ENCODE data around the gene ABHD16A.

The ABHD16A gene

DNA sequence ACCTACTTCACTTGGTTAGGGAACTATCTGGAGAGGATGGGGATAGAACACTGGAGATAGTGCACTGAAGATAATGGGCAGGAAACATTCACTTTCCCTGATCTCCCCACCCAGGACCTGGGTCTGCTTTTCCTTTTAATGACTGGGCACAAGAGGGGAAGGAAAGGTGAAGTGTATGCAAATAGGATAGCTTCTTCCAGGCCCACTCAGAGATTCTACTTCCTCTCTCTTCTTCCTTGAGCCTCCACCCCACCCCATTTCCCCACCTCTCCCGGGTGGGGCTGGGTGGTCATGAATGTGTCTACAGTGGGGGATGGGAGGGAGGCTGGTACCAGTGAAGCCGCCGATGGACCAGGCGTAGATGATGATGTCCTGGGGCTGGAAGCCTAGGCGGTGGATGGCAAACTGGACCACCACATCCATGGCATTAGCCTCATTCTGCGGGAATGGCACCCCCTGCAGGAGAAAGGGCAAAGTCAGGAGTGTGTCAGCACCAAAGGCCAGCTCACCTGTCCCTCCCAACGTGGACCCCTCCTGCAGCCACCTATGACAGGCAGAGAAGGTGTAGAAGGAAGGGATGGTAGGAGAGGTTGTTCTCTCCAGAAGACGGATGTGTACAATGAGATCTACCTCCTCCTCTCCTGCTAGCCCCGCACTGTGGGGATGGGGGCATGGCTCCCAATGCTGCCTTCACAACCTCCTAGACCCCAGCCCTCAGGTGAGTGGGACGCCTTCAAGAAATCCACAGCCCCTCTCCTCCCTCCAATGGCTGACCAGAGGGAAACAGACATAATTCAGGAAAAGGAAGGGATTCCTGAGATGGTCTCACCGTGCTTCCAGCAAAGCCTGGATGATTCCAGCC lies 13.6 kb downstream of the ABHD16A start:
- Histone ChIP-seq H3K4me1 (no peaks in the 10 kb centered on the region), H3K27me3 (no peaks in the 10 kb centered on the region), H3K4me3 (ENCODE audit: low read depth, low read length) (no peak overlapping the region), H3K9me3 (no peaks in the 10 kb centered on the region), H3K36me3 (no peaks in the 10 kb centered on the region)
- peak; percentile 24 for DNase-seq
- TF ChIP-seq, protein P1, sequence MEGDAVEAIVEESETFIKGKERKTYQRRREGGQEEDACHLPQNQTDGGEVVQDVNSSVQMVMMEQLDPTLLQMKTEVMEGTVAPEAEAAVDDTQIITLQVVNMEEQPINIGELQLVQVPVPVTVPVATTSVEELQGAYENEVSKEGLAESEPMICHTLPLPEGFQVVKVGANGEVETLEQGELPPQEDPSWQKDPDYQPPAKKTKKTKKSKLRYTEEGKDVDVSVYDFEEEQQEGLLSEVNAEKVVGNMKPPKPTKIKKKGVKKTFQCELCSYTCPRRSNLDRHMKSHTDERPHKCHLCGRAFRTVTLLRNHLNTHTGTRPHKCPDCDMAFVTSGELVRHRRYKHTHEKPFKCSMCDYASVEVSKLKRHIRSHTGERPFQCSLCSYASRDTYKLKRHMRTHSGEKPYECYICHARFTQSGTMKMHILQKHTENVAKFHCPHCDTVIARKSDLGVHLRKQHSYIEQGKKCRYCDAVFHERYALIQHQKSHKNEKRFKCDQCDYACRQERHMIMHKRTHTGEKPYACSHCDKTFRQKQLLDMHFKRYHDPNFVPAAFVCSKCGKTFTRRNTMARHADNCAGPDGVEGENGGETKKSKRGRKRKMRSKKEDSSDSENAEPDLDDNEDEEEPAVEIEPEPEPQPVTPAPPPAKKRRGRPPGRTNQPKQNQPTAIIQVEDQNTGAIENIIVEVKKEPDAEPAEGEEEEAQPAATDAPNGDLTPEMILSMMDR (IDR thresholded peaks at IDR 0.05; ENCODE audit: low read depth, low read length): peak; percentile 51

DNA sequence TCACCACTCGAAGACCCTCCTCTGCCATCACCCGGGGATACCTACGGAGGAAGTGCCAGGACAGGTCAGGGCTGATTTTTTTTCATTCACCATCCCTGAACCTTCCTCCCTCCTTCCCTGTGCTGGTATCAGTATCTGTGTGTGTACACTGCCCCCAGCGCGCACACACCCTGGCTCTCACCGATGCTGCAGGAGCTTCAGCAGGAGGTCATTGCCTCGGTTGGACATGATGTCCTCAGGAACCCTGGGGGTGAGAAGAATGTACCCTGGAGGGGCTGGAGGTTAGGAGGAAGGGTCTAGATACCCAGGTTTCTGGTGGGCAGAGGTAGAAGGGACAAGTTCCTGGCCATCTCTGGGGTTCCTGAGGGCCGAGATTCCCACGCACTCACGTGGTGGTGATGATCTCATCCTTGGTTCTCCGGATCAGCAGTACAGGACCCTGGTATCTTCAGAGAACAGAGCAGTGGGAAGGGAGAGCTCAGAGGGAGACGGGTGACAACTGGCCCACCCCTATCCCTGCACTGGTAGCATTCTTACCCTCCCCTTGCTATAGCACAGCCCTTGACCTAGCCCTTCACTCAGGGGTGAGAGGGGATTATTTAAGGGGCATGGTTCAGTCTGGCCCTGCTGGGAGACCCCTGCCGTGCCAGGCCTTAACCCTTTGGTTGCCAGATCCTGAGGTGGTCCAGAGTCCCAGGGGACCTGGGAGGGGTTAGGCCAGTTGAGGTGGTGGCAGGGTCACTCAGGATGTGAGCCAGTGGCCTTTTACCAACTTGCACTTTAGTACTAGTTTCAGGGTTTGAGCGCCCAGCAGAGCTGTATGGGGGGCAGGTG lies 15.0 kb downstream of the ABHD16A start:
- H3K4me1 ChIP-seq: no peaks in the 10 kb centered on the region

DNA sequence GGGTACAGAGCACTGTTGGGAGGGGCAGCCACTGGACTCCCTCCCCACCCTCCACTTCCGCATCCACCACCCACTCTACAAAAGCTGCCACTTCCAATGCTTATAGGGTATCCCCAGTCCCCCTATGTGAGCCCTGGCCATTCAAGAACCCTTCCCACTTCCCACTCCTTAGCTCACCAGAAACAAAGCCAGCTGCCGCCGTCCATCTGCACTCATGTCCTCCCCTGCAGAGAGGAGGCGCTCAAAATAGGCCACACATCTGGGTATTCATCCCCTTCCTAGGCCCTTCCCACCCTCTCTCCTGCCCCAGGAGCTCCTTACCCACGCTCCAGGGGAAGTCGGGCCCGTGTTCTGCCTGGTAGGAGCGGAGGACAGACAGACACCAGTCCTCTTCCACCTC lies 15.8 kb downstream of the ABHD16A start:
- no peaks in the 10 kb centered on the region for H3K36me3 ChIP-seq
- no peaks in the 10 kb centered on the region for H3K27me3 ChIP-seq
- H3K4me3 ChIP-seq (ENCODE audit: low read depth, low read length): no peak overlapping the region
- no peaks in the 10 kb centered on the region for H3K9me3 ChIP-seq
- DNase-seq: no peak
- no peaks in the 10 kb centered on the region for H3K4me1 ChIP-seq
- TF ChIP-seq, protein P1 (IDR thresholded peaks at IDR 0.05; ENCODE audit: low read depth, low read length): no peak

More for the DNA sequence above, 15.0 kb downstream of the ABHD16A start:
- Histone ChIP-seq H3K9me3 (no peaks in the 10 kb centered on the region), H3K27me3 (no peaks in the 10 kb centered on the region), H3K4me3 (ENCODE audit: low read depth, low read length) (no peak overlapping the region), H3K36me3 (no peaks in the 10 kb centered on the region)
- DNase-seq: no peak
- TF ChIP-seq, protein P1 (IDR thresholded peaks at IDR 0.05; ENCODE audit: low read depth, low read length): no peak

DNA sequence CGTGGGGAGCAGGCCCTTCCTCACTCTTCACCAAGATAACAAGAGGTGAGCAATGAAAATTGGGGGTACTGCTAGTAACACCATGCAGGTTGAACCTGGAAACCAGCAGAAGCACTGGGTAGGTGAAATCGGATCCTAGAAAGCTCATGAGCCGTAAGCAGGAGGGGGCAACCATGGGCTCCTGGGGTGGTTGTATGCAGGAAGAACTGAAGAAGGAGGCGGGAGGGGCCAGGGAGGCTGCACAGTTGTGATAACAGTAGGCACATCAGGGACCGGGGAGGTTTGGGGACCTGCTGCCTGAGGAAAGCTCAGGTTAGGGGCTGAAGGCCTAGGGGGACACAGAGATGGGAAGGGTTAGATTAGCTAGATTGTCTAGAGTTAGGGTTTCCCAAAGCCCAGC lies 16.6 kb downstream of the ABHD16A start:
- Histone ChIP-seq H3K9me3 (no peaks in the 10 kb centered on the region), H3K36me3 (no peaks in the 10 kb centered on the region), H3K4me3 (ENCODE audit: low read depth, low read length) (no peak overlapping the region), H3K4me1 (no peaks in the 10 kb centered on the region), H3K27me3 (no peaks in the 10 kb centered on the region)
- no peak for DNase-seq
- TF ChIP-seq, protein P1 (IDR thresholded peaks at IDR 0.05; ENCODE audit: low read depth, low read length): no peak

DNA sequence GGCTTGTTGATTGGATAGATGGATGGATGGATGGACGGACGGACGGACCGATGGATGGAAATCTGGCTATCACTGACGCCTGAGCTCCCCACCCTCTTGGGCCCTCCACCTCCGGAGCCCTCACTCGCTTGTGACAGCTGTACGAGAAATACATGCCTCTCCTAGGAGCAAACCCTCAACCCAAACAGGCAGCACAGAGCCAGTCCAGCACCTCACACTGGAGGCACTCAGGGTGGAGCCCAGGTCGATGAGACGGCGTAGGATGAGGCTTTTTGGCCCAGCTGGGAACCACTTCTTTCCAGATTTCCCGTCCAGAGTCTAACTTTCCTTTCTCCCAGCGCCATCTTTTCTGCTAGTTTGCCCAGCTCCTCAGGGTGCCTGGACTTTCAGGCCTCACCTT lies 19.5 kb downstream of the ABHD16A start:
- no peak overlapping the region for H3K4me3 ChIP-seq (ENCODE audit: low read depth, low read length)
- DNase-seq: no peak
- H3K27me3 ChIP-seq: no peaks in the 10 kb centered on the region
- TF ChIP-seq, protein P1 (IDR thresholded peaks at IDR 0.05; ENCODE audit: low read depth, low read length): no peak
- H3K36me3 ChIP-seq: no peaks in the 10 kb centered on the region
- no peaks in the 10 kb centered on the region for H3K4me1 ChIP-seq
- H3K9me3 ChIP-seq: no peaks in the 10 kb centered on the region
